CD4-positive, CD25-positive, alpha-beta regulatory T cell (primary cell): ENCODE data around the gene TBC1D10A. TPM values are rescaled to one million over a fixed set of nuclear protein-coding genes. Genes with fewer than 3 reads are reported as not detected.

Experiments used
- ATAC-seq, 2 donors: fragments of 150-1000 bp; cut with Tn5 transposase; one replicate each; pipeline ENCODE4 v1.10.0; 2021; ENCODE audit warnings: low read depth in 2 of 2, moderate number of reproducible peaks in 2 of 2, moderate library complexity in 1 of 2
- DNase-seq, 3 donors: peaks; one replicate each; pipeline versions ENCODE4 v3.0.0 to v3.0.0-alpha.2; 2012 to 2022; ENCODE audit warnings: mixed read lengths in 1 of 3
- H3K27ac ChIP-seq: one replicate; pipeline ENCODE4 v1.7.0; 2013; ENCODE audit warnings: mild to moderate bottlenecking, low read length; ENCODE audit not compliant: insufficient read depth, poor library complexity, severe bottlenecking
- H3K27me3 ChIP-seq: one replicate; pipeline ENCODE4 v1.7.0; 2013; ENCODE audit warnings: low read length; ENCODE audit not compliant: control insufficient read depth, insufficient read depth
- H3K36me3 ChIP-seq: one replicate; pipeline ENCODE4 v1.7.0; 2013; ENCODE audit warnings: mild to moderate bottlenecking, low read length, moderate library complexity; ENCODE audit not compliant: control insufficient read depth, insufficient read depth
- H3K4me1 ChIP-seq: 2 replicates; pipeline ENCODE4 v1.7.0; 2013; ENCODE audit warnings: mild to moderate bottlenecking, low read length; ENCODE audit not compliant: insufficient read depth, control insufficient read depth, poor library complexity, severe bottlenecking
- H3K4me3 ChIP-seq: one replicate; pipeline ENCODE4 v1.7.0; 2013; ENCODE audit warnings: low read depth, mild to moderate bottlenecking, low read length, moderate library complexity
- H3K9me3 ChIP-seq, 2 experiments: 1 replicate in 1 of 2; 2 replicates in 1 of 2; pipeline ENCODE4 v1.7.0; 2013; ENCODE audit warnings: low read length in 2 of 2, mild to moderate bottlenecking in 1 of 2, moderate library complexity in 1 of 2; ENCODE audit not compliant: control insufficient read depth in 2 of 2
- H3K27ac Mint-ChIP-seq, 3 donors: one replicate each; pipeline ENCODE4 v1.8.0; 2020 to 2022; ENCODE audit warnings: mild to moderate bottlenecking in 3 of 3, mixed read lengths in 3 of 3, moderate library complexity in 2 of 3
- H3K27me3 Mint-ChIP-seq: one replicate; pipeline ENCODE4 v1.8.0; 2022; ENCODE audit warnings: mild to moderate bottlenecking, mixed read lengths
- H3K36me3 Mint-ChIP-seq: one replicate; pipeline ENCODE4 v1.8.0; 2020; ENCODE audit warnings: mixed read lengths
- H3K4me1 Mint-ChIP-seq, 4 donors: one replicate each; pipeline ENCODE4 v1.8.0; 2020 to 2022; ENCODE audit warnings: mixed read lengths in 4 of 4, mild to moderate bottlenecking in 1 of 4
- H3K4me3 Mint-ChIP-seq, 4 donors: one replicate each; pipeline ENCODE4 v1.8.0; 2020 to 2022; ENCODE audit warnings: mild to moderate bottlenecking in 4 of 4, mixed read lengths in 4 of 4, moderate library complexity in 3 of 4
- H3K9me3 Mint-ChIP-seq, 7 donors: one replicate each; pipeline ENCODE4 v1.8.0; 2020 to 2022; ENCODE audit warnings: mixed read lengths in 7 of 7, mild to moderate bottlenecking in 3 of 7, moderate library complexity in 2 of 7
- polyA plus RNA-seq, 4 donors: library from polyadenylated mRNA; unstranded; fragments of 300-500 nt; fragmentation: Illumina TruSeq; gene quantifications; one replicate each; pipeline ENCODE4 v1.2.3, GENCODE V29; 2021
- total RNA-seq: library from RNA; stranded (reverse); gene quantifications from one replicate; pipeline ENCODE4 v1.2.3, GENCODE V29; 2022

TBC1D10A gene
- total and polyA plus RNA-seq, 5 donors from 2014 or later = 44.2 to 67.5 (median 47.8) TPM

- Histone ChIP-seq H3K36me3 (no peaks in the 10 kb centered on the region), H3K27me3 (no peaks in the 10 kb centered on the region), H3K27ac (no peak overlapping the region), H3K9me3 (no peaks in the 10 kb centered on the region), H3K4me3 (no peak overlapping the region), H3K4me1 (peaks cover 44% of the 10 kb centered on the region)
- Mint-ChIP-seq H3K4me3 (no peak overlapping the region), H3K4me1 (peaks cover 8 to 39% (median 17%) of the 10 kb centered on the region in 4 donors), H3K9me3 (no peaks in the 10 kb centered on the region), H3K27me3 (no peaks in the 10 kb centered on the region), H3K27ac (no peak overlapping the region), H3K36me3 (peaks cover 3% of the 10 kb centered on the region)
- DNase-seq (no peak), ATAC-seq (no peak)
Measured at GRCh38 chr22:30285846-30286200, 40.9 kb downstream of the TBC1D10A start.

- H3K9me3 Mint-ChIP-seq = no peaks in the 10 kb centered on the region
- no peak for DNase-seq
Measured at GRCh38 chr22:30285176-30285845, 41.4 kb downstream of the TBC1D10A start.

DNA sequence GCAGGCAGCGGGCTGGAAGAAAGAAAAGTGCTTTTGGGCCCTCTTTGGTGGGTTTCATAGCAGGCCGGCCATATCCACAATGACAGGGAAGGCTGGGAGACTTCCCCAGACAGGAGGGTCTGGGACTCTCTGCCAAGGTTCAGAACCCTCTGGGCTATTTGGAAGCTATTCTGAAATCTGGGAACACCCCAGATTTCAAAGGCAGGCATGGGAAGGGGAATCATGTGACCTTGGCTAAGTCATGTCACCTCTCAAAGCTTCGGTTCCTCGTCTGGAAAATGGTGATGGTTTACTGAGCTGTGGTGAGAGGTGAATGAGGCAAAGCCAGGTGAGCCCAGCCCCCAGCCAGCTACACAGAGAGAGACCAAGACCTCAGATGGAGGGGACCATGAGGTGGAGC lies 42.1 kb downstream of the TBC1D10A start:
- H3K9me3 Mint-ChIP-seq = no peaks in the 10 kb centered on the region
- ATAC-seq (no peak), DNase-seq (no peak)
- Histone ChIP-seq H3K27ac (no peak overlapping the region), H3K36me3 (no peaks in the 10 kb centered on the region), H3K9me3 (no peaks in the 10 kb centered on the region), H3K4me1 (peaks cover 34% of the 10 kb centered on the region), H3K27me3 (no peaks in the 10 kb centered on the region), H3K4me3 (no peak overlapping the region)
- H3K4me3 Mint-ChIP-seq = no peak overlapping the region
- H3K27me3 Mint-ChIP-seq = no peaks in the 10 kb centered on the region
- H3K4me1 Mint-ChIP-seq = peaks cover 8 to 29% (median 13%) of the 10 kb centered on the region in 4 donors
- peaks cover 3% of the 10 kb centered on the region for H3K36me3 Mint-ChIP-seq
- peak overlapping the region in 1 of 3 donors; percentile 42 for H3K27ac Mint-ChIP-seq

More at GRCh38 chr22:30285176-30285845, 41.4 kb downstream of the TBC1D10A start:
- Mint-ChIP-seq H3K4me3 (peak overlapping the region in 1 of 4 donors; percentile 31), H3K27ac (no peak overlapping the region), H3K36me3 (peaks cover 3% of the 10 kb centered on the region), H3K4me1 (peaks cover 8 to 34% (median 16%) of the 10 kb centered on the region in 4 donors), H3K27me3 (no peaks in the 10 kb centered on the region)
- H3K36me3 ChIP-seq = no peaks in the 10 kb centered on the region
- ATAC-seq = no peak
- no peaks in the 10 kb centered on the region for H3K9me3 ChIP-seq
- H3K4me1 ChIP-seq = peaks cover 39% of the 10 kb centered on the region
- H3K27me3 ChIP-seq = no peaks in the 10 kb centered on the region
- H3K4me3 ChIP-seq = no peak overlapping the region
- H3K27ac ChIP-seq = no peak overlapping the region

DNA sequence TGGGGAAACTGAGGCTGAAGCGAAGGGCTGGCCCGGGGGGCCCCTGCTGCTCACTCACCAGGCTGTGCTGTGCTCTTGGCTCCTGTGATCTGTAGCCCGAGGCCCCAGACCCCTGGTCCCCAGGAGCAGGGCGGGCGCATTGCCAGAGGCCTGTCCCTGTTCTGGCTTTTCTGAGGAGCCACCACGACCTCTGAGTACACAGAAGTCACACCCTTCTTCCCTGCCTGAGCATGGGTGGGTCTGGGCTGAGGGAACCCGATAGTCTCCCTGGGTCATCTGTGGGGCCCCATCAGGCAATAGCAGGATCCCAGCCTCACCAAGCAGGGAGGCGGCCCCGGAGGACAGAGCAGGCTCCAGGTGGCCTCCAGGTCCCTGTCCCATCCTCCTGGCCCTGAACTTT lies 42.6 kb downstream of the TBC1D10A start:
- Mint-ChIP-seq H3K9me3 (no peaks in the 10 kb centered on the region), H3K4me1 (peaks cover 8 to 32% (median 13%) of the 10 kb centered on the region in 4 donors), H3K27me3 (no peaks in the 10 kb centered on the region), H3K4me3 (no peak overlapping the region), H3K27ac (peak overlapping the region in 1 of 3 donors; percentile 42), H3K36me3 (peaks cover 3% of the 10 kb centered on the region)
- H3K27me3 ChIP-seq = no peaks in the 10 kb centered on the region
- H3K36me3 ChIP-seq = no peaks in the 10 kb centered on the region
- ATAC-seq (no peak), DNase-seq (no peak)
- H3K4me1 ChIP-seq = peaks cover 38% of the 10 kb centered on the region
- H3K27ac ChIP-seq = no peak overlapping the region
- no peaks in the 10 kb centered on the region for H3K9me3 ChIP-seq
- H3K4me3 ChIP-seq = no peak overlapping the region

- Histone ChIP-seq H3K4me3 (no peak overlapping the region), H3K9me3 (no peaks in the 10 kb centered on the region), H3K4me1 (peaks cover 30% of the 10 kb centered on the region), H3K27ac (no peak overlapping the region), H3K36me3 (no peaks in the 10 kb centered on the region), H3K27me3 (no peaks in the 10 kb centered on the region)
- H3K9me3 Mint-ChIP-seq = no peaks in the 10 kb centered on the region
- H3K4me3 Mint-ChIP-seq = peak overlapping the region in 1 of 4 donors; percentile 65
- H3K27me3 Mint-ChIP-seq = no peaks in the 10 kb centered on the region
- no peak for ATAC-seq
- H3K27ac Mint-ChIP-seq = no peak overlapping the region
- H3K4me1 Mint-ChIP-seq = peaks cover 9 to 35% (median 13%) of the 10 kb centered on the region in 4 donors
- DNase-seq = no peak
- H3K36me3 Mint-ChIP-seq = peaks cover 3% of the 10 kb centered on the region
Measured at GRCh38 chr22:30283342-30283741, 43.4 kb downstream of the TBC1D10A start.

DNA sequence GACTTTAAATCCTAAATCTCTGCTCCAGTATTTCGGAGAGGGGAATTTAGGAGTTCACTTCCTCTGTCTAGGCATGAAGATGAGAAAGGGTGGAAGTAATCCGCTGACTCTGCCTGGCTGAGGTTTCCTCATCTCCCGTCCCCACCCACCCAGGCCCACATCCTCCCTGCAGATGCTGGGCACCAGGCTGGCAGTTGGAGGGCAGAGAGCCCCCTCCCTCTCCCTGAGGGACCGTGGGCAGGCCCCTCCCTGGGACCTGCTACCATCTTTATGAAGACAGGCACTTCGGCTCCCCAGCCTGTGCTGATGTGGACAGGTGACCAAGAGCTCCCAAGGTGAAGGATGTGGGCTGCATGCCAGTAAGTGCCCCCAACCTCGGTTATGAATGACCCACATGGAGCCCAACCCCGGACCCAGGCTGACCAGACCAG lies 44.1 kb downstream of the TBC1D10A start:
- Mint-ChIP-seq H3K36me3 (peaks cover 3% of the 10 kb centered on the region), H3K27me3 (no peaks in the 10 kb centered on the region), H3K4me1 (peaks cover 2 to 35% (median 10%) of the 10 kb centered on the region in 4 donors), H3K9me3 (no peaks in the 10 kb centered on the region), H3K27ac (no peak overlapping the region), H3K4me3 (no peak overlapping the region)
- DNase-seq (peak in 1 of 3 donors; percentile 55), ATAC-seq (no peak)
- H3K27ac ChIP-seq = no peak overlapping the region
- no peaks in the 10 kb centered on the region for H3K27me3 ChIP-seq
- H3K4me3 ChIP-seq = no peak overlapping the region
- no peaks in the 10 kb centered on the region for H3K9me3 ChIP-seq
- peaks cover 23% of the 10 kb centered on the region for H3K4me1 ChIP-seq
- H3K36me3 ChIP-seq = no peaks in the 10 kb centered on the region

DNA sequence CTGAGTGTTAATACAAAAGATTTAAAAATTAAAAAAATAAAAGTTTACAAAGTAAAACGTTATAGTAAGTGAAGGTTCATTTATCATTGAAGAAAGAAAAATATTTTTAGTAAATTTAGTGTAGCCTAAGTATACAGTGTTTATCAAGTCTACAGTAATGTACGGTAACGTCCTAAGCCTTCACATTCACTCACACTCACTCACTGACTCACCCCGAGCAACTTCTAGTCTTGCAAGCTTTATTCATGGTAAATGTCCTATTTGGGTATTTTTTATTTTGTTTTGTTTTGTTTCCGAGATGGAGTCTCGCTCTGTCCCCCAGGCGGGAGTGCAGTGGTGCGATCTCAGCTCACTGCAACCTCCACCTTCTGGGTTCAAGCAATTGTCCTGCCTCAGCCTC lies 46.2 kb downstream of the TBC1D10A start:
- H3K4me1 Mint-ChIP-seq = peaks cover 0 to 40% (median 15%) of the 10 kb centered on the region in 4 donors
- H3K27me3 ChIP-seq = no peaks in the 10 kb centered on the region
- H3K4me3 Mint-ChIP-seq = no peak overlapping the region
- no peaks in the 10 kb centered on the region for H3K36me3 Mint-ChIP-seq
- no peaks in the 10 kb centered on the region for H3K9me3 ChIP-seq
- H3K4me1 ChIP-seq = peaks cover 23% of the 10 kb centered on the region
- DNase-seq (no peak), ATAC-seq (no peak)
- H3K4me3 ChIP-seq = no peak overlapping the region
- H3K27me3 Mint-ChIP-seq = no peaks in the 10 kb centered on the region
- no peaks in the 10 kb centered on the region for H3K9me3 Mint-ChIP-seq
- H3K27ac ChIP-seq = no peak overlapping the region
- no peak overlapping the region for H3K27ac Mint-ChIP-seq
- H3K36me3 ChIP-seq = no peaks in the 10 kb centered on the region

- ATAC-seq = no peak
- Mint-ChIP-seq H3K36me3 (no peaks in the 10 kb centered on the region), H3K4me1 (peaks cover 0 to 44% (median 17%) of the 10 kb centered on the region in 4 donors), H3K27me3 (no peaks in the 10 kb centered on the region), H3K4me3 (no peak overlapping the region), H3K9me3 (no peaks in the 10 kb centered on the region), H3K27ac (peak overlapping the region in 1 of 3 donors; percentile 76)
- H3K9me3 ChIP-seq = no peaks in the 10 kb centered on the region
- peaks cover 29% of the 10 kb centered on the region for H3K4me1 ChIP-seq
- H3K27me3 ChIP-seq = no peaks in the 10 kb centered on the region
- no peaks in the 10 kb centered on the region for H3K36me3 ChIP-seq
- no peak for DNase-seq
- no peak overlapping the region for H3K4me3 ChIP-seq
- H3K27ac ChIP-seq = no peak overlapping the region
Measured at GRCh38 chr22:30279932-30280331, 46.8 kb downstream of the TBC1D10A start.
